ENCODE data around the gene PLCG2.
"Not testable (repeated sequence)": the region's sequence is repeated elsewhere in the genome, so short reads cannot be mapped to it uniquely, and the experiment has no call there.

The PLCG2 gene

GRCh38 chr16:81755915-81756614, 23.0 kb upstream of the PLCG2 start:
- no peak for DNase-seq

- DNase-seq, result no peak
Observed at GRCh38 chr16:81756615-81757356, 22.3 kb upstream of the PLCG2 start.

- DNase-seq, result no peak
Observed at GRCh38 chr16:81758376-81758775, 20.7 kb upstream of the PLCG2 start.

DNA sequence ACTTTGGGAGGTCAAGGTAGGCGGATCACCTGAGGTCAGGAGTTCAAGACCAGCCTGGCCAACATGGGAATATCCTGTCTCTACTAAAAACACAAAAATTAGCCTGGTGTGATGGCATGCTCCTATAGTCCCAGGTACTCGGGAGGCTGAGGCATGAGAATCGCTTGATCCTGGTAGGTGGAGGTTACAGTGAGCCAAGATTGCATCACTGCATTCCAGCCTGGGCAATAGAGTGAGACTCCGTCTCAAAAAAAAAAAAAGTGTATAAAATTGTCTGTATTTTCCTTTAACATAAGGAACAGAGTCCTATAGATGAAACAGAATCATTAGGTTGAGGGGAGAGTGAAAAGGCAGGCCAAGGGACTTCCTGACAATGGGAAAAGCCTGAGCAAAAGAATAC, 16.8 kb upstream of the PLCG2 start:
- not testable (repeated sequence) for DNase-seq

- no peak for DNase-seq
Observed at GRCh38 chr16:81765111-81765919, 13.8 kb upstream of the PLCG2 start.

GRCh38 chr16:81765969-81766368, 13.1 kb upstream of the PLCG2 start:
- DNase-seq, result no peak

- no peak for DNase-seq
Observed at GRCh38 chr16:81767987-81768592, 11.0 kb upstream of the PLCG2 start.

DNA sequence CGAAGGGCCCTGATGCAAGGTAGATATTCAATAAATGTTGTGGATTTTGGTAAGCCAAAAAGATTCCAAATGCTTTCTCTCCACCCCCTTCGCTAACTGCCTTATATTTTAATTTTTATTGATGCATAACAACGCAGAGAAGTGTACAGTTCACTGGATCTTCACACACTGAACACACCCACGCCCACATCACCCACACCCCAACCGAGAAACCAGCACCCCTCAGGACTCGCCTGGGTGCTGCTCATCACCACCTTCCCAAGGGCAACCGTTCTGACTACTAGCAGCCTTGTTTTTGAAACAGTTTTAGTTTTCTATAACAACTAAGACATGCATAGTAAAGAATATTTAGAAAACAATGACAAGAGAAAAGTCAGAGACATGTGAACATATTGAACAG, 9.1 kb upstream of the PLCG2 start:
- DNase-seq, result no peak

GRCh38 chr16:81774348-81774747, 4.7 kb upstream of the PLCG2 start:
- DNase-seq, result no peak

GRCh38 chr16:81775570-81775969, 3.5 kb upstream of the PLCG2 start:
- no peak for DNase-seq

- no peak for DNase-seq
Observed at GRCh38 chr16:81778231-81778630, 860 bp upstream of the PLCG2 start.

DNA sequence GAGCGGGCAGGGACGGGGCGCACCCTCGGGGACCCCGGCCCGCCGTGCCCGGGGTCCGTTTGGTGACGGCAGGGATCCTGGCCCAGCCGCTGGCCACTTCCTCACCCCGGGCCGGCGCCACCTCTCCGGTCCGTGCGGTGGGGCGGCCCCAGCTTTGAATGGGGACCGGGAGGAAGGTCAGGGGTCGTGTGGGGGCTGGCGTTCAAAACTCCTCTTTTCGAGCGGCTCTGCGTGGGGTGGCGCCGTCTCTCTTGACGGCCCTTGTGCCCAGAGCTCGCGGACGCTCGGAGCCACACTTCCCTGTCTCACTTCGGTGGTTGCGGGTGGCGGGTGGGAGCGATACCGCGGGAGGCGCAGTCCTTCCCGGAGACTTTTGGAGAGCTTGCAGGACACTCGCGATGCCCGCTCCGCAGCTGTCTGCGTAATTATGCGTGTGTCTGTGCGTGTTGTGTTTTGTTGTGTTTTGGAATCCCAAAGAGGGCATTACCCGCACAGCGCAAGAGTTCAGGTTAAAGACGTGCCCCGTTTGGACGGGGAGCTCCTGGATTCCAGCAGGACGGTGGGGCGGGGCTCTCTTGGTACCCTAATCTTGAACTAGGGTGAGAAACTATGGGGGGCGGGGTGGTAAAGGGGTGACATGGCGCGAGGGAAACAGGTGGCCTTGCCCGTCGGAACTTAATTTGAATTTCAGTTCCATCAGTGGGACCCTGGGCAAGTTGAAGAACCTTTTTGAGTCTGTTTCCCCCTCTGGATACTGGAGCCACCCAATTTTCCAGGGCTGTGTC, 637 bp downstream of the PLCG2 start:
- no peak for DNase-seq

- DNase-seq, result no peak
Observed at GRCh38 chr16:81780350-81780749, 1.3 kb downstream of the PLCG2 start.

GRCh38 chr16:81782236-81782635, 3.1 kb downstream of the PLCG2 start:
- DNase-seq, result no peak

- DNase-seq, result no peak
Observed at GRCh38 chr16:81784072-81784795, 5.1 kb downstream of the PLCG2 start.

DNA sequence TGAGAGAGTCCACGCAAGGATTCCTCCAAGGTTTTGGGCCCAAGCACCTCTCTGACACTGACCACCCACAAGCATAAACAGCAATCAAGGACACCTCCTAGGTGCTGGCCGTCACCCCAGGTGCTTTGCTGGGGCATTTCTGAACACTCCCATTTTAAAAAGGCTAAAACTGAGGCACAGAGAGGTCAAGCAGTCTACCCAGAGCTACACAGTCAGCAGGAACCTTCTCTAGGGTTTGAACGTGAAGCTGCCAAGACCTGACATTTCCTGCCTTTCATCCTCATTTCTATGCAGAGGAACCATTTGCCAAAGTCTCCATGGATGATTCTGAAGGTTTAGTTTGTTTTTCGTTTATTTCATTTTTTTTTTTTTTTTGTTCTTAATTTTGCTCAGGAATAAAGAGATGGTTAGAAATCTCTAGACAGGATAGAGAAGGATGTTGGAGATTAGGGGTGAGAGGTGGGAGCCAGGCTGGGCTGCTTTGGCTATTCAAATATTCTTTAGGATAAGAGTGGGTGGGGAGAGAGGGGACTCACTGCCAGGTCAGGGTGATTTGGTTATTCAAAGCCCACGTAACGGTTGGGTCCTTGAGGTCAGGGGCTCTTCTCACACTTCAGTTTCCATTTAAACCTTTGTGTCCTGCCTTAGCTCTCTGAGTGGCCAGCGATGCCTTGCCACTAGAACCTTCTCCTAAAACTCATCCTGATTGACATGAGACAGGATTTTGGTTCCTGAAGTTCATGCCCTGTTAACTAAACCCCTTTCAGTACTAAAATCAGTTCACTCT, 6.2 kb downstream of the PLCG2 start:
- no peak for DNase-seq

DNA sequence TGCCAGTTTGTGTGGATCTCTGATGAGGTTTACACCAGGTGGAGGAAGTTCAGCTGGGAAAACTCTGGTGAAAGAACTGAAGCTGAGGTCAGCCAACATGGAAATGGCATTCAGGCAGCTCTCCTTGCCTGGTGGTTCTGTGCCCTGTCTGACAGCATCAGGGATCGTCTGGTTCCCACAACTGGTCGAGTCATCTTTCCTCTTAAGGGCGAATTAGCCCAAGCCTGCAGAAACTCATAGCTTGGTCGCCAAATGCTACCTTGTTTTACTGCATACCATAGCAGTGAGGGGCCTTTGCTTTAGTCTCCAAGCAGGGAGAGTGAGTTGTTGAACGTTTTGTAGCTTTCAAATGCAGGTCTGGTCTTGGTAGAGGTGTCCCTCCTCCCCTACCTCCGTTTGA, 7.2 kb downstream of the PLCG2 start:
- DNase-seq, result no peak

DNA sequence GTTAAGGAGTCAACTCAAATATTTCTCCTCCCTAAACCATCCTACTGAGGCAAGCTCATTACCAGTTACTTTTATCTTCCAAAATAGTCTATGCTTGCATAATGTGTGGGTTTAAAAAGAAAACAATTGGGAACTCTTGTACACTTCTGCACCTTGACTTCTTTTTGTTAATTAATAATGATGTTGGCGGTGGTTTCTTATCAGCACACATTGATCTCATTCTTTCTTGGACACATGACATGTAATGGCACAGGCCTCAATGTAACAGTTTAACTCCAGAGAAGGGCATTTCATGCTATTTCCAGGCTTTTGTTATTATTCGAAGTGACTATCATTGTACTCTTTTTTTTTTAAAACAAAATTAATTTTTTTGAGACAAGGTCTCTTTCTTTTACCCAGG, 7.8 kb downstream of the PLCG2 start:
- no peak for DNase-seq

- no peak for DNase-seq
Observed at GRCh38 chr16:81787659-81788058, 8.6 kb downstream of the PLCG2 start.

GRCh38 chr16:81790277-81790676, 11.2 kb downstream of the PLCG2 start:
- DNase-seq, result no peak

GRCh38 chr16:81790830-81791435, 11.8 kb downstream of the PLCG2 start:
- DNase-seq, result no peak
